ENCODE measurements around the gene BTBD16.

DNA sequence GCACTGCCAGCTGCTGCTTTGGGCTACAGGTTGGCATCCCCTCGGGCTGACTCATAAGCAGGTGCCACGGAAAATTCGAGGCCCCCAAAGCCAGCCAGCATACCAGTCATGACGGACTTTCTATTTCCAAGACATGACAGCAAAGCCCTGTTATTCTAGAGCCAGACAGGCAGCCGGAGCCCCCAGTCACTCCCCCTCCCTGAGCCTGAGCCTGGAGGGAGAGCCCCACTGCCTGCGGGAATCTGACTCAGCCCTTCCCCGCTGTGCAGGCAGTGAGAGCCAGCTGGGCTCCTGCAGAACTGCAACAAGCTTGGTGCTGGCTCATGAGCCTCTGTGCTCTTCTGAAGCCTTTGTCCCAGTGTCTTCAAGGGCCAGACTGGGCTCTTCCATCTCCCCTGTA lies 15.8 kb downstream of the BTBD16 start:
- no peak for TF ChIP-seq POLR2A (IDR thresholded peaks at IDR 0.05)
- TF ChIP-seq, protein P1, sequence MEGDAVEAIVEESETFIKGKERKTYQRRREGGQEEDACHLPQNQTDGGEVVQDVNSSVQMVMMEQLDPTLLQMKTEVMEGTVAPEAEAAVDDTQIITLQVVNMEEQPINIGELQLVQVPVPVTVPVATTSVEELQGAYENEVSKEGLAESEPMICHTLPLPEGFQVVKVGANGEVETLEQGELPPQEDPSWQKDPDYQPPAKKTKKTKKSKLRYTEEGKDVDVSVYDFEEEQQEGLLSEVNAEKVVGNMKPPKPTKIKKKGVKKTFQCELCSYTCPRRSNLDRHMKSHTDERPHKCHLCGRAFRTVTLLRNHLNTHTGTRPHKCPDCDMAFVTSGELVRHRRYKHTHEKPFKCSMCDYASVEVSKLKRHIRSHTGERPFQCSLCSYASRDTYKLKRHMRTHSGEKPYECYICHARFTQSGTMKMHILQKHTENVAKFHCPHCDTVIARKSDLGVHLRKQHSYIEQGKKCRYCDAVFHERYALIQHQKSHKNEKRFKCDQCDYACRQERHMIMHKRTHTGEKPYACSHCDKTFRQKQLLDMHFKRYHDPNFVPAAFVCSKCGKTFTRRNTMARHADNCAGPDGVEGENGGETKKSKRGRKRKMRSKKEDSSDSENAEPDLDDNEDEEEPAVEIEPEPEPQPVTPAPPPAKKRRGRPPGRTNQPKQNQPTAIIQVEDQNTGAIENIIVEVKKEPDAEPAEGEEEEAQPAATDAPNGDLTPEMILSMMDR (IDR thresholded peaks at IDR 0.05), result no peak

All from testis (tissue), 2 donors.